Mucosa of descending colon (tissue), 3 donors: ENCODE measurements around the gene FMO3. TPM values are rescaled to one million over a fixed set of nuclear protein-coding genes. Genes with fewer than 3 reads are reported as not detected.

Source experiments
- ATAC-seq: fragments of 200-7000 bp; cut with Tn5 transposase; one replicate; pipeline ENCODE4 v1.9.1; 2020; ENCODE audit warnings: mild to moderate bottlenecking, moderate library complexity
- DNase-seq, 3 donors: peaks; one replicate each; pipeline ENCODE4 v3.0.0-alpha.2; 2020
- H3K36me3 ChIP-seq: fragments of 200-600 bp; one replicate; pipeline ENCODE4 v1.8.0; 2021; ENCODE audit warnings: low read depth, mild to moderate bottlenecking
- H3K4me1 ChIP-seq: fragments of 200-600 bp; one replicate; pipeline ENCODE4 v1.8.0; 2021; ENCODE audit warnings: low read depth, mild to moderate bottlenecking
- H3K4me3 ChIP-seq: fragments of 200-600 bp; one replicate; pipeline ENCODE4 v1.8.0; 2021; ENCODE audit warnings: mild to moderate bottlenecking
- H3K9me3 ChIP-seq: fragments of 200-600 bp; one replicate; pipeline ENCODE4 v1.8.0; 2021; ENCODE audit warnings: mild to moderate bottlenecking
- intact Hi-C, 2 donors: fragments of 100-400 bp; cut with DNase I in 1 of 2; cut with micrococcal nuclease in 1 of 2; formaldehyde crosslinking; loops; one replicate each; pipeline versions ENCODE4 v1.11.0 to v1.11.1; 2022; cut with DNase I, micrococcal nuclease
- total RNA-seq, 3 donors: library from RNA; stranded (reverse); fragmentation: NEBNext Ultra II Directional in 2 of 3; extraction: Animal tissue kit (Norgen Biotek cat#: 25700) in 2 of 3; gene quantifications; one replicate each; pipeline versions ENCODE4 v1.2.1 to v1.2.4, GENCODE V29; 2021 to 2023
- TF ChIP-seq, protein P1 (sequence below): fragments of 200-600 bp; IDR thresholded peaks from one replicate; pipeline ENCODE4 v1.8.0; 2022; ENCODE audit warnings: antibody characterized with exemption, mild to moderate bottlenecking
- donor health status: DM: no; HTN: no; CAD: no; lungs with moderate emphysema.
- donor health status: DM: no; HTN: no; CAD: no.
- donor health status: DM: no; HTN: yes; CAD: no.

FMO3 gene
- total RNA-seq, 3 donors from 2014 or later, result 0.22 to 0.63 (median 0.38) TPM

DNA sequence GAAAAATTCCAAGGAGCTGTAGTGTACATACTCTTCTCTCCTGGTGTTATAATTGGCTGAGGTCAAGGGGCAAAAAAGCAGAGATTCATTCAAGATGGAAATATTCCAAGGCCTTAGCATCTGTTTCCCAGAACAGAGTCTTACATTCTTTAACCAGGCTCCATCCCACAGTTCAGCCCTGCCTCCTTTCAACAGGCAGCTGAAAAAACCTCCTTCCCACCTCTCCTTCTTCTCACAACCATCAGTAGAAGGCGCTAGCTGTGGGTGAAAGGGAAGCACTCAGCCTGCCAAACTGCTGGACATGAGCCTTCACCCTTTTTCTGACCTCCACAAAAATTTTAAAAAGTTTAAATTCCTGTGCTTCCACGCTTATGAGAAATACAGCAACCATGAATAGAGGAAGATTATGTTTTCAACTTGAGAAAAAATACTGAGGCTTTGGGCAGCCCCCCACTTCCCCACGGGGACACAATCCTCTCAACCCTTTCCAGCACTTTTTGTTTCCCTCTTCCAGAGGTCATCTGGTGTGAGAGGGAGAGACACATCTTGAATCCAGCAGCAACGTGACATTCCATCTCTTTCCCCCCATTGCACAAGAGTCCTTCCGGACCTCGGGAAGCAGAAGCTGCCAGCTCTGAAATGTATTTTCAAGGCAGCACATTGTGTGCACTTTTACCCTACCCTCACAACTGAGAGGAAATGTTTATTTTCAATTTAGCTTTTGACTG, 51.1 kb downstream of the FMO3 start:
- H3K36me3 ChIP-seq, result no peaks in the 10 kb centered on the region
- no peak overlapping the region for H3K4me3 ChIP-seq
- no peaks in the 10 kb centered on the region for H3K4me1 ChIP-seq
- no peaks in the 10 kb centered on the region for H3K9me3 ChIP-seq
- intact Hi-C loops, result no loop called here
- peak in 1 of 3 donors; percentile 14 for DNase-seq
- ATAC-seq, result peak; percentile 51
- TF ChIP-seq, protein P1, sequence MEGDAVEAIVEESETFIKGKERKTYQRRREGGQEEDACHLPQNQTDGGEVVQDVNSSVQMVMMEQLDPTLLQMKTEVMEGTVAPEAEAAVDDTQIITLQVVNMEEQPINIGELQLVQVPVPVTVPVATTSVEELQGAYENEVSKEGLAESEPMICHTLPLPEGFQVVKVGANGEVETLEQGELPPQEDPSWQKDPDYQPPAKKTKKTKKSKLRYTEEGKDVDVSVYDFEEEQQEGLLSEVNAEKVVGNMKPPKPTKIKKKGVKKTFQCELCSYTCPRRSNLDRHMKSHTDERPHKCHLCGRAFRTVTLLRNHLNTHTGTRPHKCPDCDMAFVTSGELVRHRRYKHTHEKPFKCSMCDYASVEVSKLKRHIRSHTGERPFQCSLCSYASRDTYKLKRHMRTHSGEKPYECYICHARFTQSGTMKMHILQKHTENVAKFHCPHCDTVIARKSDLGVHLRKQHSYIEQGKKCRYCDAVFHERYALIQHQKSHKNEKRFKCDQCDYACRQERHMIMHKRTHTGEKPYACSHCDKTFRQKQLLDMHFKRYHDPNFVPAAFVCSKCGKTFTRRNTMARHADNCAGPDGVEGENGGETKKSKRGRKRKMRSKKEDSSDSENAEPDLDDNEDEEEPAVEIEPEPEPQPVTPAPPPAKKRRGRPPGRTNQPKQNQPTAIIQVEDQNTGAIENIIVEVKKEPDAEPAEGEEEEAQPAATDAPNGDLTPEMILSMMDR, result no peak

DNA sequence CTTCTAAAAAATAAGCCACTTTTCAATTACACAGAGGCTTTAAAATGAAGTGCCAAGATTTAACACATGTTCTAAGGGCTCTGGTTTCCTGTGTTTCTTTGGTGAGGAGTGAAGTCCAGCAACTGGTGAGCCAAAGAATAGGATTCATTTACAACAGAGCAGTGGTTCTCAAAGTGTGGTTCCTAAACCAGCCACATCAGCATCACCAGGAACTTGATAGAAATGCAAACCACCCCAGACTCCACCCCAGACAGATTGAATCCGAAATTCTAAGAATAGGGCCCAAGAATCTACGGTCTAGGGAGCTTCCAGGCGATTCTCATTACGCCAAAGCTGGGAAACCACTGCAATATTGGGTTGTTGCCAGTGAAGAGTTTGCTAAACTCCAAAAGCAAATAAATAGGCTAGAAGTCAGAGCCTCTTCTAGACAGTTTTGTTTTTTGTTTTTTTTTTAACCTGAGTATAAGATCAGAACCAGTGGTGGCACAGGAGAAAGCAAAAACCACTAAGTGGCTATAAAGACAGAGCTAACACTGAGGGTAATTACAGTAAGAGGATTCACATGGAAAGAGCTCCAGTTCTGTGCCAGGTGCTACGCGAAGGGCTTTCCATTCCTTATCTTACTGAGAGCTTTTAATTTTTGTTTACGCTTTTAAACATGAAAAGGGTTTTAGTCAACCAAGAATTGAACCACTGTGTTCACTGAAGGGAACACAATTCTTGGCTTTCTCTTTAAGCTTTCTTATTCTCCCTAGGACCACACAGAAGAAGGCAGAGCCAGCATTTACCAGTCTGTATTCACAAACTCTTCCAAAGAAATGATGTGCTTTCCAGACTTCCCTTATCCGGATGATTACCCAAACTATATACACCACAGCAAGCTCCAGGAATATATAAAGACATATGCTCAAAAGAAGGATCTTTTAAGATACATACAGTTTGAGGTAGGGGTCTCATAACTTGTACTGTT, 52.0 kb downstream of the FMO3 start:
- no peaks in the 10 kb centered on the region for H3K9me3 ChIP-seq
- H3K36me3 ChIP-seq, result no peaks in the 10 kb centered on the region
- peak; percentile 51 for ATAC-seq
- TF ChIP-seq, protein P1, result no peak
- intact Hi-C loops, result no loop called here
- no peak overlapping the region for H3K4me3 ChIP-seq
- peak in 1 of 3 donors; percentile 22 for DNase-seq
- H3K4me1 ChIP-seq, result no peaks in the 10 kb centered on the region

DNA sequence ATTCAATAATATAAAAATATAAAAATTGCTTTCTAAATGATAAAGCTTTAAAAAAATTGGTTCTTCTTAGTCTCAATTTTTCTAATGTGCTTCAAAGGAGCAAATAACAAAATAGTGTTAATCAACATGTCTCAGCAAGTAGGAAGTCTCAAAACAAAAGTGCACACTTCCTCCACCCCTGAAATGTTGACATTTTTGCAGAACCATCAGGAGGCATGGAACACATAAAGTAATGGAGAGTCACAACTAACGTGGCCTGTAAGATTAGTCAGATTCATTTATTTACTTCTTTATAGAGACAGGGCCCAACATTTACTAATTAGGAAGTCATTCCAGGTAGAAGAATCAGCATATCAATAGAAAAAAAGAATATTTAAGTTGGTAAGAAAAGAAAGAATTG, 59.5 kb downstream of the FMO3 start:
- intact Hi-C loops, result no loop called here

DNA sequence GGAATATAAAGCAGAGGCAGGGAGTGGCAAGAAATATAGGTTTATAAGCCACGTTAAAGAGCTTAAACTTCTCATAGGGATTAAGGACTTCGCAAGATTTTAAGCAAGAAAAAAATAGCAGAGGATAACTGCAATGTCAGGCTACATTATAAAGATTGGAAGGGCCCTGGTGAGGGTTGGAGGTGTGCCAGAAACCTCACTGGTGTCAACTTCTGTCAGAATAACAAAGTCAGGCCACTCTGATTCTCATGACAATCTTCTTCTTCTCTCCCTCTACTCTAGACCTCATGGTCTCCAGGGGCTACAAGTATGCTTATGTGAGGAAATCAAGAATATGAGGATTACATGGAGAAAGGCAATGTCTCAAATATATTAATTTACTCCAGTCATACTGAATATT, 61.8 kb downstream of the FMO3 start:
- TF ChIP-seq, protein P1, result no peak
- ATAC-seq (no peak), DNase-seq (peak in 1 of 3 donors; percentile 12)
- Histone ChIP-seq H3K36me3 (no peaks in the 10 kb centered on the region), H3K4me1 (no peaks in the 10 kb centered on the region), H3K4me3 (no peak overlapping the region), H3K9me3 (no peaks in the 10 kb centered on the region)
- intact Hi-C loops, result no loop called here

More for the DNA sequence above, 59.5 kb downstream of the FMO3 start:
- ATAC-seq, result no peak
- TF ChIP-seq, protein P1, result no peak
- Histone ChIP-seq H3K9me3 (no peaks in the 10 kb centered on the region), H3K4me1 (no peaks in the 10 kb centered on the region), H3K4me3 (no peak overlapping the region), H3K36me3 (no peaks in the 10 kb centered on the region)
- no peak for DNase-seq

DNA sequence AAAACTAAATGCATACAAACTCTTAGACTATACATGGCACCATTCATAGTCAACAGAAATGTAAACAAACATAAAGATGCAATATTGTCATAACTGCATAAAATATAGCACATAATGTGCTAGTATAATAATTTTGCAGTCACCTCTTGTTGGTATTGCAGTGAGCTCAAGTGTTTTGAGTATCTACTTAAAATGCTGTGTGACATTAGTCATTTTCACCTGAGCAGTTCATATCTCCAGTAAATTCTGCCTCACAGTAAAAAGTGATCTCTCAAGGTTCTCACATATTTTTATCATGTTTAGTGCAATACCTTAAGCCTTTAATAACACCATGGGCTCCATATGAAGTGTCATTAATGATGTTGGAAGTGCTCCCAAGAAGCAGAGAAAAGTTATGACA, 64.8 kb downstream of the FMO3 start:
- H3K4me1 ChIP-seq, result no peaks in the 10 kb centered on the region
- no peaks in the 10 kb centered on the region for H3K36me3 ChIP-seq
- H3K4me3 ChIP-seq, result no peak overlapping the region
- ATAC-seq, result no peak
- no peaks in the 10 kb centered on the region for H3K9me3 ChIP-seq
- DNase-seq, result no peak
- TF ChIP-seq, protein P1, result no peak
- intact Hi-C loops, result no loop called here
